ENCODE results near the gene SDK1. TPM values are rescaled to one million over a fixed set of nuclear protein-coding genes. Genes with fewer than 3 reads are reported as not detected.

Gene SDK1
- total and polyA plus RNA-seq, 10 of the 15 experiments (the other 5 are each of a cell fraction or from before 2014, with no cell fraction given) = 0.14 to 0.33 TPM; not detected in 8

GRCh38 chr7:4042402-4043045, 741.5 kb downstream of the SDK1 start (continued):
- TF ChIP-seq USF1 (IDR thresholded peaks at IDR 0.05; ENCODE audit: borderline replicate concordance, extremely low read length, insufficient read depth, low read depth, low read length) = no peak

GRCh38 chr7:4043988-4044387, 742.9 kb downstream of the SDK1 start:
- DNase-seq (ENCODE audit: low read depth, low spot score) (no peak), ATAC-seq (no peak), FAIRE-seq (no peak)
- H3K27me3 ChIP-seq (replicated peaks in 1 of 2; ENCODE audit: control insufficient read depth in 2 of 2, insufficient read depth in 2 of 2, low read length in 1 of 2) = no peaks in the 10 kb centered on the region
- CTCF ChIA-PET = no interaction called here
- H2AFZ ChIP-seq (ENCODE audit: control insufficient read depth, low read depth, low read length) = no peak overlapping the region
- H3K4me1 ChIP-seq (ENCODE audit: control insufficient read depth, insufficient read depth, low read length) = no peaks in the 10 kb centered on the region
- H3K79me2 ChIP-seq (ENCODE audit: control insufficient read depth, insufficient read depth, low read length) = no peaks in the 10 kb centered on the region
- H3K36me3 ChIP-seq (ENCODE audit: control insufficient read depth in 2 of 2, insufficient read depth in 2 of 2, low read length in 1 of 2) = no peaks in the 10 kb centered on the region
- WGBS (ENCODE audit: insufficient coverage, insufficient replicate concordance, low lambda C conversion rate, missing lambda C conversion rate) = 39% methylated on average over 9 of the region's 9 CpGs
- SMC1A ChIA-PET (ENCODE audit: uncharacterized antibody, unreplicated experiment) = no interaction called here
- in situ Hi-C loops (cut with MboI) (no loop called here), intact Hi-C loops (cut with micrococcal nuclease; ENCODE audit: unreplicated experiment) (no loop called here)
- no peak overlapping the region for H3K4me2 ChIP-seq (ENCODE audit: control insufficient read depth, insufficient read depth)
- POLR2A ChIA-PET = no interaction called here
- RAD21 ChIA-PET (ENCODE audit: unreplicated experiment) = no interaction called here
- H4K20me1 ChIP-seq (ENCODE audit: control insufficient read depth, insufficient read depth) = no peaks in the 10 kb centered on the region
- H3K4me3 ChIP-seq = no peak overlapping the region
- no peak overlapping the region for H3K27ac ChIP-seq (ENCODE audit: control insufficient read depth, insufficient read depth)
- H3K9ac ChIP-seq (ENCODE audit: control insufficient read depth, insufficient read depth, low read length) = no peak overlapping the region
- H3K9me3 ChIP-seq (replicated peaks; ENCODE audit: control insufficient read depth, insufficient read depth, low read length) = no peaks in the 10 kb centered on the region; the same call in 2 of the 3 replicates
- no TSS peak for BruUV-seq (replicated peaks)
- TF ChIP-seq MEF2B (IDR thresholded peaks at IDR 0.05; ENCODE audit: partially characterized antibody, poor library complexity, severe bottlenecking) (no peak), SUZ12 (IDR thresholded peaks at IDR 0.05; ENCODE audit: unreplicated experiment) (no peak), ZZZ3 (IDR thresholded peaks at IDR 0.05; ENCODE audit: control insufficient read depth, insufficient read length, low read depth) (no peak), RELB (IDR thresholded peaks at IDR 0.05; ENCODE audit: low read depth) (no peak), EGR1 (IDR thresholded peaks at IDR 0.05; ENCODE audit: borderline replicate concordance in 1 of 2, low read depth in 2 of 2, low read length in 2 of 2) (no peak), CREB1 (IDR thresholded peaks at IDR 0.05; ENCODE audit: low read depth) (no peak), CTCF (IDR thresholded peaks at IDR 0.05 in 2 of 3, conservative IDR thresholded peaks at IDR 0.05 in 1 of 3; ENCODE audit: control insufficient read depth in 2 of 3, extremely low read depth in 1 of 3, insufficient read depth in 1 of 3, low read depth in 3 of 3, low read length in 3 of 3) (no peak), RAD21 (IDR thresholded peaks at IDR 0.05; ENCODE audit: insufficient read depth, low read depth, low read length) (no peak), POLR2AphosphoS2 (IDR thresholded peaks at IDR 0.05; ENCODE audit: low read depth, low read length) (no peak), PML (IDR thresholded peaks at IDR 0.05; ENCODE audit: low read length) (no peak), MXI1 (IDR thresholded peaks at IDR 0.05; ENCODE audit: low read depth, low read length) (no peak), DPF2 (IDR thresholded peaks at IDR 0.05) (no peak)

All from GM12878 (cell line).